Endothelial cell (in vitro differentiated cells): ENCODE measurements around the gene CPN1. TPM values are rescaled to one million over a fixed set of nuclear protein-coding genes. Genes with fewer than 3 reads are reported as not detected.
A peak's percentile ranks its signal among the peaks of the same experiment; 100 is the strongest.

Experiments used
- DNase-seq: peaks from one replicate; pipeline ENCODE4 v3.0.0; 2021; ENCODE audit warnings: low spot score
- H3K27ac Mint-ChIP-seq: one replicate; pipeline ENCODE4 v1.8.0; 2021; ENCODE audit warnings: mixed read lengths, inconsistent platforms; ENCODE audit not compliant: unreplicated experiment
- H3K27me3 Mint-ChIP-seq: one replicate; pipeline ENCODE4 v1.8.0; 2021; ENCODE audit warnings: mild to moderate bottlenecking, moderate library complexity, mixed read lengths, inconsistent platforms; ENCODE audit not compliant: unreplicated experiment
- H3K36me3 Mint-ChIP-seq: one replicate; pipeline ENCODE4 v1.8.0; 2021; ENCODE audit warnings: mild to moderate bottlenecking, low read depth, mixed read lengths, inconsistent platforms; ENCODE audit not compliant: unreplicated experiment
- H3K4me1 Mint-ChIP-seq: one replicate; pipeline ENCODE4 v1.8.0; 2021; ENCODE audit warnings: mild to moderate bottlenecking, mixed read lengths, inconsistent platforms; ENCODE audit not compliant: unreplicated experiment
- H3K4me3 Mint-ChIP-seq: one replicate; pipeline ENCODE4 v1.8.0; 2021; ENCODE audit warnings: mild to moderate bottlenecking, mixed read lengths, inconsistent platforms; ENCODE audit not compliant: unreplicated experiment
- H3K9me3 Mint-ChIP-seq: one replicate; pipeline ENCODE4 v1.8.0; 2021; ENCODE audit warnings: mixed read lengths, inconsistent platforms; ENCODE audit not compliant: unreplicated experiment
- total RNA-seq: library from RNA; stranded (reverse); fragmentation: NEBNext Ultra II Directional; extraction: Animal tissue kit (Norgen Biotek cat#: 25700); gene quantifications from one replicate; pipeline ENCODE4 v1.2.1, GENCODE V29; 2021; ENCODE audit not compliant: unreplicated experiment
- TF ChIP-seq, protein P1 (sequence below): fragments of 200-600 bp; sonication (generic); IDR thresholded peaks from one replicate; pipeline ENCODE4 v1.5.0; 2021; ENCODE audit warnings: antibody characterized with exemption; ENCODE audit not compliant: unreplicated experiment

The CPN1 gene
- total RNA-seq, 1 donor from 2014 or later, result not detected

DNA sequence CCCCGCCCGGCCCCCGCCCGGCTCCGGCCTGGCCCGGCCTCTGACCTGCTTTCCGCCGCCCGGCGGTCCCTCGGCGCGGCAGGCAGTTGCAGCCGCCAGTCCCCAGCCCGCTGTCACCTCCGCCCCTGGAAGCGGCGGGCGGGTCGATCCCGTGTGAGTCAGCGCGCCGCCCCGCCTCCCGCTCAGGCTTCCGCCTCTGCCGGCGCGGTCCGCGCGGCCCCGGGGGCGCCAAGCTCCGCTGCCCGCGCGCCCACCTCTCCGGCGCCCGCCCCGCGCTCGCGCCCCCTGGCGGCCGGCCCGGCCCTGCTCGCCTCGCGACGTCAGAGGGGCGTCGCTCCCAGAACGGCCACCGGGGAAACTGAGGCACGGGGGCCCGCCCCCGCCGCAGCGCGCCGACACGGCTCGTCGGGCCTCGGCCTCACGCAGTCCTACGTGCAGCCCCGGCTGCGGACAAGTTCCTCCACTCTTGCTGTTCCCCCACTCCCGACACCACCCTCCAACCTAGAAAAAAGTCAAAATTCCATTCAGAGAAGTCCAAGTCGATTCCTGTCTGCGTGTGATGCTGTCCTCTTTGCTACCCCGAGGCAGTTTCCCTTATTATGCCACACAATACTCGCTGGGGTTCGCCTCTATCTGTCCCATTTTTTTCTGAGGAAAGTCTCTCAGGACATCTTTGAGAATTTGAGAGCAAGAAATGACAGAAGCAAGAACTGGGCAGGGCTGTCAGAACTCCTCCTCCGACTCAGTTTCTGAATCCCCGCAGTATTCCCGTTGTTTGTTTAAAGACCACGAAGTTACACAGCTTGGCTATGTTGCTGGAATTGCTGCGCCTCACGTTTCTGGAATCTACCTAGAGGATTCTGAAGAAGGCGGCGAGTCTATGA is 71.6 kb downstream of the CPN1 start, which contains the start of gene DNMBP:
TSS of gene DNMBP (minus strand) at position 155 of the 884 bp plus-strand sequence. CDS start 37,823 bp downstream, outside the sequence.
- Mint-ChIP-seq H3K9me3 (no peaks in the 10 kb centered on the region), H3K4me3 (peak within 1 kb of the TSS; percentile 98), H3K4me1 (peaks cover 43% of the 10 kb centered on the region), H3K27me3 (peaks cover 11% of the 10 kb centered on the region), H3K36me3 (peaks cover 3% of the 10 kb centered on the region), H3K27ac (peak within 1 kb of the TSS; percentile 83)
- peak; percentile 88 for DNase-seq
- TF ChIP-seq, protein P1, sequence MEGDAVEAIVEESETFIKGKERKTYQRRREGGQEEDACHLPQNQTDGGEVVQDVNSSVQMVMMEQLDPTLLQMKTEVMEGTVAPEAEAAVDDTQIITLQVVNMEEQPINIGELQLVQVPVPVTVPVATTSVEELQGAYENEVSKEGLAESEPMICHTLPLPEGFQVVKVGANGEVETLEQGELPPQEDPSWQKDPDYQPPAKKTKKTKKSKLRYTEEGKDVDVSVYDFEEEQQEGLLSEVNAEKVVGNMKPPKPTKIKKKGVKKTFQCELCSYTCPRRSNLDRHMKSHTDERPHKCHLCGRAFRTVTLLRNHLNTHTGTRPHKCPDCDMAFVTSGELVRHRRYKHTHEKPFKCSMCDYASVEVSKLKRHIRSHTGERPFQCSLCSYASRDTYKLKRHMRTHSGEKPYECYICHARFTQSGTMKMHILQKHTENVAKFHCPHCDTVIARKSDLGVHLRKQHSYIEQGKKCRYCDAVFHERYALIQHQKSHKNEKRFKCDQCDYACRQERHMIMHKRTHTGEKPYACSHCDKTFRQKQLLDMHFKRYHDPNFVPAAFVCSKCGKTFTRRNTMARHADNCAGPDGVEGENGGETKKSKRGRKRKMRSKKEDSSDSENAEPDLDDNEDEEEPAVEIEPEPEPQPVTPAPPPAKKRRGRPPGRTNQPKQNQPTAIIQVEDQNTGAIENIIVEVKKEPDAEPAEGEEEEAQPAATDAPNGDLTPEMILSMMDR, result peak; percentile 79

DNA sequence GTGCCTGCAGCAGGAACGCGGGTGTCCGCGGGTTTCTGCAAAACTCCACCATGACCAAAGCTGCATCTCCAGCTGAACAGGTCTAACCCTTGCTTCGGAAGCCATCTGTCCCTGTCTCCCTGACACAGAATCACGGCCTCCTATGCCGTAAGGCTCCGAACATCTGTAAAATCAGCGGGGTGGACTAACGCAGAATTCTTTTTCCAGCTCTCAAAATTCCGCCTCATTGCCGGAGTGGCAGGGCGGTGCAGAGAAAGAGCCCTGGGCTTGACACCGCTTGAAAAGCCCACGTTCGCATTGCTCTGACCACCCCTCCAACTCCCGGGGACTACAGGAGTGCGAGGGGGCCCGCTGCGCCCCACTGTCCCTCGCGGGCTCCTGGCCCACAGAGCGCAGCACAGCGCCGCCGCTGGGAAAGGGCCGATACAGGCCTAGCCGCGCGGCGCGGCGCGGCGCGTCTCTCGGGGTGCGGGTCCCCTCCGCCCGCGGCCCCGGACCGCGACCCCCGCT is 72.3 kb downstream of the CPN1 start:
- DNase-seq, result peak; percentile 9
- H3K36me3 Mint-ChIP-seq, result peaks cover 3% of the 10 kb centered on the region
- TF ChIP-seq, protein P1, result no peak
- H3K9me3 Mint-ChIP-seq, result no peaks in the 10 kb centered on the region
- no peak overlapping the region for H3K27ac Mint-ChIP-seq
- peaks cover 11% of the 10 kb centered on the region for H3K27me3 Mint-ChIP-seq
- H3K4me3 Mint-ChIP-seq, result peak overlapping the region; percentile 92
- peaks cover 44% of the 10 kb centered on the region for H3K4me1 Mint-ChIP-seq

DNA sequence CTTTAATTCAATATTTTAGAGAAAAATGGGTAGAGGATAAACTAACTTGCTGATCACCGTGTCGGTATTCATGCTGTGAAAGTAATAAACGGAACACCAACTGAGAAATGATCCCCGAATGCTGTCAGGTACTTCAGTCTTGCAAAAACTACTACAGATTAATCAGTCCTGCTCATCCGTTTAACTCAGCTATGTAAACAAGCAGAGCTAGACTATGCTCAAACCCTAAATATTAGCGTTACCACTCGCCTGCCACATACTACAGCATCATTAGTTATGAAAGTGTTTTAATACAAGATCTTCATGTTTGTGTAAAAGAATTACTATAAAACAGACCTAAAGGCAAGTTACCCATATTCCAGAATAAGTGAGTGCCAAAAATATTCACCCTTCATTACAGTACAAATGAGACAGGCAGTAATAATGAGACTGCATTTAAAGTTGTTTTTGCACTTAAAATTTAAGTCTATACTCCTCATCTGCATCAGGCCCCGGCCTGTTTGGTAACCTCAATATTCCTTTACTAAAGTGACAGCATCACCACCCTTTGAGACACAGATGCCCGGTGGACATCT is 72.9 kb downstream of the CPN1 start:
- peaks cover 44% of the 10 kb centered on the region for H3K4me1 Mint-ChIP-seq
- H3K27me3 Mint-ChIP-seq, result peaks cover 11% of the 10 kb centered on the region
- TF ChIP-seq, protein P1, result no peak
- H3K27ac Mint-ChIP-seq, result no peak overlapping the region
- no peaks in the 10 kb centered on the region for H3K9me3 Mint-ChIP-seq
- peaks cover 3% of the 10 kb centered on the region for H3K36me3 Mint-ChIP-seq
- DNase-seq, result no peak
- peak overlapping the region; percentile 92 for H3K4me3 Mint-ChIP-seq

DNA sequence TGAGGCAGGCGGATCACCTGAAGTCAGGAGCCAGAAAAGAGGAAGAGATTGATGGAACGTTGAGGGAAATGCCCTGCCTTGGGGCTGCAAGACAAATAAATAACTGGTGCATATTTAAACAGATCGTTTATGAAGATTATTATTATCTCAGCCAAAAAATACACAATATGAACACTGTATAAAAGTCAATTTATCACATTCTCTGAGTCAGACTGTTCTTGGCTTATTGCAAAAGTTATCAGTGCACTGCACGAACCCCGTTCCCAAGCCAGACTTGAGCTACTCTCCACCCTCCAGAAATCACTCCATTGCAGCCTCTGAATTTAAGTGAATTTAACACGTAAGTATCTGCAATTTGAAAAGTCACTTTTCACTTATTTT is 73.5 kb downstream of the CPN1 start:
- no peak overlapping the region for H3K27ac Mint-ChIP-seq
- H3K4me1 Mint-ChIP-seq, result peaks cover 44% of the 10 kb centered on the region
- TF ChIP-seq, protein P1, result no peak
- no peaks in the 10 kb centered on the region for H3K9me3 Mint-ChIP-seq
- peak overlapping the region; percentile 92 for H3K4me3 Mint-ChIP-seq
- H3K36me3 Mint-ChIP-seq, result peaks cover 3% of the 10 kb centered on the region
- no peak for DNase-seq
- peaks cover 11% of the 10 kb centered on the region for H3K27me3 Mint-ChIP-seq
